Activated CD8-positive, alpha-beta T cell treated with anti-CD3 and anti-CD28 coated beads for 36 hours (primary cell): Measurements from ENCODE around the gene TXNDC17. TPM values are rescaled to one million over a fixed set of nuclear protein-coding genes. Genes with fewer than 3 reads are reported as not detected.

Experiments used
- ATAC-seq: fragments of 200-7000 bp; cut with Tn5 transposase; one replicate; pipeline ENCODE4 v1.10.0; 2021; ENCODE audit warnings: mild to moderate bottlenecking, moderate library complexity
- CTCF ChIA-PET: fragments of 350-600 bp; sonication (Branson Sonifier 250); formaldehyde crosslinking; loops from one replicate; lab custom pipeline; 2021; ENCODE audit warnings: antibody characterized with exemption; lab: Charles Lee
- POLR2A ChIA-PET: fragments of 350-600 bp; sonication (Branson Sonifier 250); formaldehyde crosslinking; loops from one replicate; lab custom pipeline; 2021; ENCODE audit warnings: antibody characterized with exemption; lab: Charles Lee
- DNase-seq: peaks from one replicate; pipeline ENCODE4 v3.0.0-alpha.2; 2020
- H3K27ac Mint-ChIP-seq: one replicate; pipeline ENCODE4 v1.8.0; 2021; ENCODE audit warnings: mild to moderate bottlenecking, mixed read lengths
- H3K27me3 Mint-ChIP-seq: one replicate; pipeline ENCODE4 v1.8.0; 2021; ENCODE audit warnings: mixed read lengths
- H3K36me3 Mint-ChIP-seq: one replicate; pipeline ENCODE4 v1.8.0; 2021; ENCODE audit warnings: low read depth, mixed read lengths
- H3K4me1 Mint-ChIP-seq: one replicate; pipeline ENCODE4 v1.8.0; 2021; ENCODE audit warnings: low read depth, mixed read lengths
- H3K4me3 Mint-ChIP-seq: one replicate; pipeline ENCODE4 v1.8.0; 2021; ENCODE audit warnings: mild to moderate bottlenecking, moderate library complexity, mixed read lengths
- H3K9me3 Mint-ChIP-seq: one replicate; pipeline ENCODE4 v1.8.0; 2021; ENCODE audit warnings: mixed read lengths
- CTCF ChIP-seq: fragments of 200-600 bp; IDR thresholded peaks from one replicate; pipeline ENCODE4 v1.8.0; 2022; ENCODE audit warnings: antibody characterized with exemption, mild to moderate bottlenecking
- intact Hi-C: fragments of 100-400 bp; cut with micrococcal nuclease; formaldehyde crosslinking; loops from one replicate; pipeline ENCODE4 v1.10.0; 2022
- total RNA-seq, 2 experiments: library from RNA; stranded (reverse); gene quantifications; one replicate each; pipeline ENCODE4 v1.2.3, GENCODE V29; 2021

TXNDC17 gene
- total RNA-seq, 2 experiments from 2014 or later: 100.0 to 103 TPM

GRCh38 chr17:6596511-6596910, 44.3 kb upstream of the TXNDC17 start:
- peaks cover 45% of the 10 kb centered on the region for H3K36me3 Mint-ChIP-seq
- CTCF ChIA-PET: no interaction called here
- POLR2A ChIA-PET: no interaction called here

DNA sequence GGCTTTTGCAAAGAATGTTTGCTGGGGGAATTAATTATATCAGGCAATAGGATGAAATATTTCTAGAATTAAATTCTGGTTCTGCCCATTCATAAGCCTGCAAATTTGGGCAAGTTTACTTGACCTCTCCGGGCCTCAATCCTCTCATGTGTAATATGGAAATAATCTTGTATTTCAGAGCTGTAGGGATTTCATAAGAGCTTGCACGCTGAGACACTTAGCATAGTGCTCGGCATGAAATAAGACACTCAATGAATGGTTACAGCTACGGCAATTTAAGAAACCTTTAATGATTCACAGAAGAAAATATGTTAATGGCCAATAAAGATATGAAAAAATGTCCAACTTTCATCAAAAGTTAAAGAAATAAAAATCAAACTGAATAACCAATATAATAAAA, 43.9 kb upstream of the TXNDC17 start:
- H3K27me3 Mint-ChIP-seq: no peaks in the 10 kb centered on the region
- intact Hi-C loops: no loop called here
- POLR2A ChIA-PET: no interaction called here
- peaks cover 43% of the 10 kb centered on the region for H3K36me3 Mint-ChIP-seq
- no peaks in the 10 kb centered on the region for H3K9me3 Mint-ChIP-seq
- no peak overlapping the region for H3K27ac Mint-ChIP-seq
- no peak for TF ChIP-seq CTCF
- no peak overlapping the region for H3K4me3 Mint-ChIP-seq
- CTCF ChIA-PET: interaction anchor here (1.1 kb wide), 1 partner anchor 124 kb away, joined by 3 read pairs; no protein-coding TSS in a partner anchor
- peaks cover 1% of the 10 kb centered on the region for H3K4me1 Mint-ChIP-seq
- no peak for ATAC-seq
- no peak for DNase-seq

More at GRCh38 chr17:6596511-6596910, 44.3 kb upstream of the TXNDC17 start:
- DNase-seq (no peak), ATAC-seq (no peak)
- H3K4me3 Mint-ChIP-seq: no peak overlapping the region
- no peak for TF ChIP-seq CTCF
- peaks cover 5% of the 10 kb centered on the region for H3K4me1 Mint-ChIP-seq
- H3K9me3 Mint-ChIP-seq: no peaks in the 10 kb centered on the region
- H3K27me3 Mint-ChIP-seq: no peaks in the 10 kb centered on the region
- H3K27ac Mint-ChIP-seq: no peak overlapping the region
- intact Hi-C loops: no loop called here

- no peaks in the 10 kb centered on the region for H3K4me1 Mint-ChIP-seq
- no peaks in the 10 kb centered on the region for H3K9me3 Mint-ChIP-seq
- POLR2A ChIA-PET: no interaction called here
- no peak for TF ChIP-seq CTCF
- H3K27ac Mint-ChIP-seq: no peak overlapping the region
- no peak for DNase-seq
- CTCF ChIA-PET: interaction anchor here (1.1 kb wide), 1 partner anchor 125 kb away, joined by 3 read pairs; no protein-coding TSS in a partner anchor
- H3K4me3 Mint-ChIP-seq: no peak overlapping the region
- ATAC-seq: no peak
- H3K27me3 Mint-ChIP-seq: no peaks in the 10 kb centered on the region
- H3K36me3 Mint-ChIP-seq: peaks cover 41% of the 10 kb centered on the region
- intact Hi-C loops: no loop called here
These were observed 43.1 kb upstream of the TXNDC17 start for GRCh38 chr17:6597727-6598126.

DNA sequence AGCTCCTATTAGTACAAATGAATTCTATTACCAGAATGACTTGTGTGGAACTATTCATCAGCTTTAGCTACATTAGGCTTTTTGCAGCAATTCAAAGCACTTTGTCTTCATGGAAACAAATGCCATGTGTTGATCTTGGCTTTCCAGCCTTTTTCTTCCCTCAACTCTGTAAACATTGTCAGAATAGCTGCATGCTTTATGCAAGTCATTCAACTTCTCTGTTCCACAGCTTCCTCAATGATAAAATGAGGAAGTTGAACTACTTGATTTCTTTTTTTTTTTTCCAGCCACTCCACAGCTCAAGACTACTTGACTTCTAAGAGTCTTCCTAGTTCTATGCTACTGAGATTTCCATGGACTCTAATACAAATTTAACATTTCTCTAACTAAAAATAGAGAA, 41.5 kb upstream of the TXNDC17 start:
- intact Hi-C loops: no loop called here
- no peaks in the 10 kb centered on the region for H3K9me3 Mint-ChIP-seq
- DNase-seq: no peak
- no peak for TF ChIP-seq CTCF
- ChIA-PET CTCF (interaction anchor here (2.0 kb wide), 1 partner anchor 12 kb away, joined by 5 read pairs; no protein-coding TSS in a partner anchor), POLR2A (interaction anchor here (1.1 kb wide), 1 partner anchor 9 kb away, joined by 3 read pairs; no protein-coding TSS in a partner anchor)
- peaks cover 7% of the 10 kb centered on the region for H3K4me1 Mint-ChIP-seq
- H3K36me3 Mint-ChIP-seq: peaks cover 35% of the 10 kb centered on the region
- H3K27me3 Mint-ChIP-seq: no peaks in the 10 kb centered on the region
- no peak for ATAC-seq
- H3K27ac Mint-ChIP-seq: no peak overlapping the region
- H3K4me3 Mint-ChIP-seq: no peak overlapping the region

DNA sequence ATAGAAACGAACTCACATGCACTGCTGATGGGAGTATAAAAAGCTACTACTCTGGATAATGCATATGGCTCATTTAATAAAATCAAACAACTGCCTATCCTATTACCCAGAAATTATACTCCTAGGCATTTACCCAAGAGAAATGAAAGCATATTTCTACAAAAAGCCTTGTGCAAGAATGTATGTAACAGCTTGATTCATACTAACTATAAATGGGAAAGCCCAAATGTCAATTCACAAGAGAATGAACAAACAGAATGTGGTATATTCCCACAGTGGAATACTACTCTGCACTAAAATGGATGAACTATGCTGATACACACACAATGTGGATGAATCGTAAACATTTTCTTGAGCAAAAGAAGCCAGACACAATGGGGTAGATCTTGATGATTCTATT, 38.7 kb upstream of the TXNDC17 start:
- no peak for DNase-seq
- Mint-ChIP-seq H3K9me3 (no peaks in the 10 kb centered on the region), H3K27ac (no peak overlapping the region), H3K4me1 (peaks cover 7% of the 10 kb centered on the region), H3K4me3 (no peak overlapping the region), H3K27me3 (no peaks in the 10 kb centered on the region), H3K36me3 (peaks cover 39% of the 10 kb centered on the region)
- TF ChIP-seq CTCF: no peak
- ATAC-seq: no peak
- CTCF ChIA-PET: no interaction called here
- POLR2A ChIA-PET: no interaction called here
- intact Hi-C loops: no loop called here
